HEK293 (cell line): ENCODE results near the gene KCNAB2.

ENCODE experiments used
- BCL11B ChIP-seq: fragments of 450-650 bp; formaldehyde crosslinking; IDR thresholded peaks from 2 replicates; pipeline ENCODE4 v1.5.1; 2016; ENCODE audit warnings: low read depth, missing biosample characterization, missing genetic modification characterization
- GLI4 ChIP-seq: fragments of 450-650 bp; formaldehyde crosslinking; IDR thresholded peaks from 2 replicates; pipeline ENCODE4 v1.5.1; 2016; ENCODE audit warnings: missing biosample characterization, missing genetic modification characterization
- REST ChIP-seq: fragments of 450-650 bp; formaldehyde crosslinking; IDR thresholded peaks from 2 replicates; pipeline ENCODE4 v1.5.1; 2016; ENCODE audit warnings: missing biosample characterization, missing genetic modification characterization
- YY1 ChIP-seq: fragments of 450-650 bp; formaldehyde crosslinking; IDR thresholded peaks from 2 replicates; pipeline ENCODE4 v1.5.1; 2018; ENCODE audit warnings: missing biosample characterization, missing genetic modification characterization
- ZBTB8A ChIP-seq: fragments of 450-650 bp; formaldehyde crosslinking; IDR thresholded peaks from 2 replicates; pipeline ENCODE4 v1.5.1; 2016; ENCODE audit warnings: missing biosample characterization, missing genetic modification characterization
- ZNF16 ChIP-seq: fragments of 450-650 bp; formaldehyde crosslinking; IDR thresholded peaks from 2 replicates; pipeline ENCODE4 v1.5.1; 2016; ENCODE audit warnings: low read depth, missing biosample characterization, missing genetic modification characterization
- ZNF175 ChIP-seq: fragments of 450-650 bp; formaldehyde crosslinking; IDR thresholded peaks from 2 replicates; pipeline ENCODE4 v1.5.1; 2016; ENCODE audit warnings: missing biosample characterization, missing genetic modification characterization
- ZNF214 ChIP-seq: fragments of 450-650 bp; formaldehyde crosslinking; IDR thresholded peaks from 2 replicates; pipeline ENCODE4 v1.5.1; 2017; ENCODE audit warnings: missing biosample characterization, mild to moderate bottlenecking, missing genetic modification characterization, borderline replicate concordance
- TF ChIP-seq, protein P1 (sequence below): fragments of 450-650 bp; formaldehyde crosslinking; IDR thresholded peaks from 2 replicates; pipeline ENCODE4 v1.5.1; 2016; ENCODE audit warnings: missing biosample characterization, missing genetic modification characterization
- TF ChIP-seq, protein P2 (sequence below): fragments of 450-650 bp; formaldehyde crosslinking; IDR thresholded peaks from 2 replicates; pipeline ENCODE4 v1.5.1; 2016; ENCODE audit warnings: missing biosample characterization, missing genetic modification characterization

DNA sequence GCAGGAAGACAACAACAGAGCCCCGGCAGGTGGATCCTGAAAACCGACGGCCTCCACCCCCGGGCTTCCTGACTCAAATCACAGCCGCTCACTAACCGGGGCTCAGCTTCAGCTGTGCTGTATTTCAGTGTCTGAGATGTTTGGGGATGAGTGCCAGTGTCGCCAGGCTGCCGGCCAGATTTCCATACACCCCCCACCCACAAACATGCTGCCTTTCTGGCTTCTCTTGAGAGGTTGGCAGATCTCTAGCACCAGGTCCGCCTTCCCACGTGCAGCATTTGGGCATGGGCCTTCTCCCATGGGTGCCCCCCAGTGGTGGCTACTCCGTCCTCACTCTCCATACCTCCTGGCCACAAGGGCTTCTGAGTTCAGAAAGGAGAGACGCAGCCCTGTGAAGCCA is 34.8 kb downstream of the KCNAB2 start:
- no peak for TF ChIP-seq YY1
- no peak for TF ChIP-seq GLI4 (tag by site-specific recombination)
- TF ChIP-seq, protein P1, sequence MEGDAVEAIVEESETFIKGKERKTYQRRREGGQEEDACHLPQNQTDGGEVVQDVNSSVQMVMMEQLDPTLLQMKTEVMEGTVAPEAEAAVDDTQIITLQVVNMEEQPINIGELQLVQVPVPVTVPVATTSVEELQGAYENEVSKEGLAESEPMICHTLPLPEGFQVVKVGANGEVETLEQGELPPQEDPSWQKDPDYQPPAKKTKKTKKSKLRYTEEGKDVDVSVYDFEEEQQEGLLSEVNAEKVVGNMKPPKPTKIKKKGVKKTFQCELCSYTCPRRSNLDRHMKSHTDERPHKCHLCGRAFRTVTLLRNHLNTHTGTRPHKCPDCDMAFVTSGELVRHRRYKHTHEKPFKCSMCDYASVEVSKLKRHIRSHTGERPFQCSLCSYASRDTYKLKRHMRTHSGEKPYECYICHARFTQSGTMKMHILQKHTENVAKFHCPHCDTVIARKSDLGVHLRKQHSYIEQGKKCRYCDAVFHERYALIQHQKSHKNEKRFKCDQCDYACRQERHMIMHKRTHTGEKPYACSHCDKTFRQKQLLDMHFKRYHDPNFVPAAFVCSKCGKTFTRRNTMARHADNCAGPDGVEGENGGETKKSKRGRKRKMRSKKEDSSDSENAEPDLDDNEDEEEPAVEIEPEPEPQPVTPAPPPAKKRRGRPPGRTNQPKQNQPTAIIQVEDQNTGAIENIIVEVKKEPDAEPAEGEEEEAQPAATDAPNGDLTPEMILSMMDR, result no peak
- no peak for TF ChIP-seq ZNF175 (tag by site-specific recombination)
- no peak for TF ChIP-seq BCL11B
- TF ChIP-seq ZNF214 (tag by site-specific recombination), result no peak
- TF ChIP-seq, protein P2, sequence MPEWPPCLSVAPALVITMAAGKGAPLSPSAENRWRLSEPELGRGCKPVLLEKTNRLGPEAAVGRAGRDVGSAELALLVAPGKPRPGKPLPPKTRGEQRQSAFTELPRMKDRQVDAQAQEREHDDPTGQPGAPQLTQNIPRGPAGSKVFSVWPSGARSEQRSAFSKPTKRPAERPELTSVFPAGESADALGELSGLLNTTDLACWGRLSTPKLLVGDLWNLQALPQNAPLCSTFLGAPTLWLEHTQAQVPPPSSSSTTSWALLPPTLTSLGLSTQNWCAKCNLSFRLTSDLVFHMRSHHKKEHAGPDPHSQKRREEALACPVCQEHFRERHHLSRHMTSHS (tag by site-specific recombination), result no peak
- TF ChIP-seq ZNF16 (tag by site-specific recombination), result no peak
- TF ChIP-seq ZBTB8A (tag by site-specific recombination), result no peak
- no peak for TF ChIP-seq REST (tag by site-specific recombination)
